ENCODE results near the gene CLDN22. TPM values are rescaled to one million over a fixed set of nuclear protein-coding genes. Genes with fewer than 3 reads are reported as not detected.

The CLDN22 gene
- total and polyA plus RNA-seq, 9 of the 15 experiments (the other 6 are each of a cell fraction or from before 2014, with no cell fraction given), result 0.21 TPM; not detected in 8

DNA sequence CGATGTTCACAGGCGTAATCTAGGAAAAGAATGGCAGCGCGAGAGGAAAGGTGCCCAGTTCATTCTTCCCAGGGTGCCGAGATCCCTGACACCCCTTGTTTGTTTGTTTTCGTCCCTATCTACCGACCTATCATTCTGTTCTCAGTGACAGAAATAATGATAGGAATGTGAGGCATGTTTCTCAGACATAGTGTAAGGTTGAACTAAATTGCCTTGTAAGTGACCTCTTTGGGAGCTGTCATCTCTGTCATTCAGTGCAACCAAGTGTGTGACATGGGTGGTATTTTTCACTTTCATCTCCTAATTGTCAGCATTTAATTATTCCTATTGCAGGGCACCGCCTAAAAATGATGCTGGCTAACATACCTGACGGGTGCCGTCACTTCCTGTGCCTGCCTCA, 24.4 kb downstream of the CLDN22 start:
- WGBS (ENCODE audit: insufficient coverage, low coverage, missing lambda C conversion rate), result 87% methylated on average over 10 of the region's 10 CpGs
- in situ Hi-C loops (cut with MboI), result no loop called here

More for the DNA sequence above, 24.4 kb downstream of the CLDN22 start:
- ChIA-PET POLR2A (no interaction called here), CTCF (ENCODE audit: low intra/inter-chr PET ratio) (no interaction called here)
- TF ChIP-seq HCFC1 (IDR thresholded peaks at IDR 0.05; ENCODE audit: low read depth, low read length) (no peak), DNMT1 (IDR thresholded peaks at IDR 0.05) (no peak), NFXL1 (CRISPR knock-in tag; IDR thresholded peaks at IDR 0.05) (no peak), MYBL2 (IDR thresholded peaks at IDR 0.05; ENCODE audit: low read depth) (no peak), MYBL2 (CRISPR knock-in tag; IDR thresholded peaks at IDR 0.05; ENCODE audit: borderline replicate concordance) (no peak), PRMT5 (CRISPR knock-in tag; IDR thresholded peaks at IDR 0.05) (no peak), ZNF184 (CRISPR knock-in tag; IDR thresholded peaks at IDR 0.05) (no peak), SIN3A (IDR thresholded peaks at IDR 0.05; ENCODE audit: borderline replicate concordance in 2 of 2, control insufficient read depth in 1 of 2, low read depth in 2 of 2, low read length in 2 of 2) (no peak), E2F4 (CRISPR knock-in tag; IDR thresholded peaks at IDR 0.05; ENCODE audit: low read depth) (no peak), ZNF436 (CRISPR knock-in tag; IDR thresholded peaks at IDR 0.05) (no peak), ZBTB17 (CRISPR knock-in tag; IDR thresholded peaks at IDR 0.05) (no peak), DACH1 (IDR thresholded peaks at IDR 0.05; ENCODE audit: partially characterized antibody) (no peak), ZNF583 (CRISPR knock-in tag; IDR thresholded peaks at IDR 0.05) (no peak), MAFF (IDR thresholded peaks at IDR 0.05; ENCODE audit: low read length) (no peak), GABPB2 (CRISPR knock-in tag; conservative IDR thresholded peaks at IDR 0.05) (no peak), RB1 (IDR thresholded peaks at IDR 0.05; ENCODE audit: low read depth) (no peak), KHSRP (IDR thresholded peaks at IDR 0.05) (no peak)
- TF ChIP-seq, protein P1, sequence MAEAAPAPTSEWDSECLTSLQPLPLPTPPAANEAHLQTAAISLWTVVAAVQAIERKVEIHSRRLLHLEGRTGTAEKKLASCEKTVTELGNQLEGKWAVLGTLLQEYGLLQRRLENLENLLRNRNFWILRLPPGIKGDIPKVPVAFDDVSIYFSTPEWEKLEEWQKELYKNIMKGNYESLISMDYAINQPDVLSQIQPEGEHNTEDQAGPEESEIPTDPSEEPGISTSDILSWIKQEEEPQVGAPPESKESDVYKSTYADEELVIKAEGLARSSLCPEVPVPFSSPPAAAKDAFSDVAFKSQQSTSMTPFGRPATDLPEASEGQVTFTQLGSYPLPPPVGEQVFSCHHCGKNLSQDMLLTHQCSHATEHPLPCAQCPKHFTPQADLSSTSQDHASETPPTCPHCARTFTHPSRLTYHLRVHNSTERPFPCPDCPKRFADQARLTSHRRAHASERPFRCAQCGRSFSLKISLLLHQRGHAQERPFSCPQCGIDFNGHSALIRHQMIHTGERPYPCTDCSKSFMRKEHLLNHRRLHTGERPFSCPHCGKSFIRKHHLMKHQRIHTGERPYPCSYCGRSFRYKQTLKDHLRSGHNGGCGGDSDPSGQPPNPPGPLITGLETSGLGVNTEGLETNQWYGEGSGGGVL (CRISPR knock-in tag; IDR thresholded peaks at IDR 0.05), result no peak
- Histone ChIP-seq H3K4me1 (replicated peaks in 1 of 2; ENCODE audit: control insufficient read depth in 2 of 2, insufficient read depth in 2 of 2, low read length in 2 of 2) (no peaks in the 10 kb centered on the region), H3K9me3 (replicated peaks; ENCODE audit: control insufficient read depth, insufficient read depth, low read depth, low read length) (no peaks in the 10 kb centered on the region), H3K79me2 (ENCODE audit: control insufficient read depth, insufficient read depth, low read length) (no peaks in the 10 kb centered on the region), H3K27me3 (ENCODE audit: control insufficient read depth in 2 of 2, insufficient read depth in 2 of 2, low read length in 2 of 2) (no peaks in the 10 kb centered on the region), H4K20me1 (replicated peaks; ENCODE audit: control insufficient read depth, insufficient read depth, low read length) (no peaks in the 10 kb centered on the region), H3K36me3 (ENCODE audit: control insufficient read depth, insufficient read depth, low read length) (peaks cover 12% of the 10 kb centered on the region; the same call in 2 of the 3 replicates), H3K4me3 (no peak overlapping the region), H3K27ac (ENCODE audit: extremely low read depth, low read depth, low read length) (no peak overlapping the region), H3K9me1 (ENCODE audit: control insufficient read depth, insufficient read depth, low read length) (no peaks in the 10 kb centered on the region), H3K4me2 (ENCODE audit: insufficient read depth, low read length) (no peak overlapping the region), H2AFZ (ENCODE audit: low read depth, low read length) (no peak overlapping the region), H3K9ac (ENCODE audit: insufficient read depth in 1 of 2, low read depth in 2 of 2, low read length in 2 of 2) (no peak overlapping the region)
- BruUV-seq (replicated peaks), result no TSS peak
- intact Hi-C loops (cut with micrococcal nuclease), result no loop called here
- DNase-seq (ENCODE audit: extremely low read depth in 1 of 4, low spot score in 3 of 4), result no peak
- no peak for ATAC-seq
- FAIRE-seq, result no peak

All from K562 (cell line).